Stimulated activated CD4-positive, alpha-beta T cell treated with anti-CD3 and anti-CD28 coated beads, Interleukin-15, amount 100 ng/mL, for 24 hours (primary cell): Measurements from ENCODE around the gene ING3.

ENCODE experiments used
- DNase-seq: peaks from one replicate; pipeline ENCODE4 v3.0.0-alpha.2; 2020

The ING3 gene, protein sequence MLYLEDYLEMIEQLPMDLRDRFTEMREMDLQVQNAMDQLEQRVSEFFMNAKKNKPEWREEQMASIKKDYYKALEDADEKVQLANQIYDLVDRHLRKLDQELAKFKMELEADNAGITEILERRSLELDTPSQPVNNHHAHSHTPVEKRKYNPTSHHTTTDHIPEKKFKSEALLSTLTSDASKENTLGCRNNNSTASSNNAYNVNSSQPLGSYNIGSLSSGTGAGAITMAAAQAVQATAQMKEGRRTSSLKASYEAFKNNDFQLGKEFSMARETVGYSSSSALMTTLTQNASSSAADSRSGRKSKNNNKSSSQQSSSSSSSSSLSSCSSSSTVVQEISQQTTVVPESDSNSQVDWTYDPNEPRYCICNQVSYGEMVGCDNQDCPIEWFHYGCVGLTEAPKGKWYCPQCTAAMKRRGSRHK

DNA sequence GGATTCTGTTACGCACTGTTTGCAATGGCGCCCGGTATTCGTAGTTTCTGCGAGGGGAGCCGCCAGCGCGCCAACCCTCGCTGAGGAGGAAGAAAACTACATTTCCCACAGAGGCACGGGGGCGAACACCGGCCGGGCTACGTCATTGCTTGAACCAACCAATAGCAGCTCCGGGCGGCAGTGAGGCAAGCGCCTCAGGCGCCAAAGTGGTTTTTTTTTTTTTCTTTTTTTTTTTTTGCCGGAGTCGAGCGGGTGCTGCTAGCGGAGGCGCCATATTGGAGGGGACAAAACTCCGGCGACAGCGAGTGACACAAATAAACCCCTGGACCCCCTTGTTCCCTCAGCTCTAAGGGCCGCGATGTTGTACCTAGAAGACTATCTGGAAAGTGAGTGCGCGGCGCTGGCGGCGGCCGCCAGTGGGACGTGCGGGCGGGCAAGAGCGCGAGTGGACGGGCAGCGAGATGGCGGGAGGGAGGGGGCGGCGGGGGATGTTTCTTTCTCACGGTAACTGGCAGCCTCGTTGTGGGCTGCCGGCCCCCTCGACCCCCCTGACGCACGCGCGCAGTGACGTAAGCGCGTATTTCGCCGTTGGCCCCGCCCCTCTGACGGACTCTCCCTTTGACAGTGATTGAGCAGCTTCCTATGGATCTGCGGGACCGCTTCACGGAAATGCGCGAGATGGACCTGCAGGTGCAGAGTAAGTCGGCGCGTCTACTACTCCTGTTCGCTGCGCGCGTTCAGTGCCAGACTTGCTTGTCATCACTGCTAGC lies at the start of gene ING3:
ING3 (plus strand) TSS at position 239 of the 770 bp plus-strand sequence; CDS start at position 359, 120 bp downstream.
- peak; percentile 95 for DNase-seq

DNA sequence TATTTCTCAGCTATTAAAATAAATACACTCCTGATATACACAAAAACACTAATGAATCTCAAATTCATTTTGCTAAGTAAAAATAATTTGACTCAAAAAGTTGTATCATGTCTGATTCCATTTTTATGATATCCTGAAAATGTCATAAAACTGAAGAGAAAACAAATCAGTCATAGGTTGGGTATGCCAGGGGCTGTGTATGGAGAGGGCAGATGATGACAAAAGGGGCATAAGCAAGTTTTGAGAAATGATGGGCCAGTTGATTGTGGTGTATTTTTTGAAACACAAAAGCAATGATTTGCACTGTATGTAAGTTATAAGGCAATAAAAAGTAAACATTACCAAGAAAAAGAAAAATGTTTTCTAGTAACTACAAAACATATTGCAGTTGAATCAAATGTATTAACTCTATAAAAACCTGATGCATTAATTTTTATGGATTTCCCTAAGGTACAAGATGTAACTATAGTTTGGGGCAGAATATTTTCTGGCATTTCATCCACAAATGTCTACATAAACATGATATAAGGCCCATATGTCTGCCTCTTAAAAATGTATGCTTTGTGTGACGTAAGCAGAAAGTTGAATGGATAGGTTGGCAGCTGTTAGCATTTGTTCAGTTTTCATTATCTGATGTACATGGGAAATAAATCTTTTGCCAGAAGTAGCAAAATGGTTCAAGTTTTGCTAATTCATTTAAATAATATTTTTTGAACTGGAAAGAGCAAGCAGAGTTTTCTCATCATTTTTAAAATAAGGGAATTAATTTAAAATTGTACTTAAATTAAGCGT lies 35.1 kb upstream of the ING3 start:
- DNase-seq: no peak

DNA sequence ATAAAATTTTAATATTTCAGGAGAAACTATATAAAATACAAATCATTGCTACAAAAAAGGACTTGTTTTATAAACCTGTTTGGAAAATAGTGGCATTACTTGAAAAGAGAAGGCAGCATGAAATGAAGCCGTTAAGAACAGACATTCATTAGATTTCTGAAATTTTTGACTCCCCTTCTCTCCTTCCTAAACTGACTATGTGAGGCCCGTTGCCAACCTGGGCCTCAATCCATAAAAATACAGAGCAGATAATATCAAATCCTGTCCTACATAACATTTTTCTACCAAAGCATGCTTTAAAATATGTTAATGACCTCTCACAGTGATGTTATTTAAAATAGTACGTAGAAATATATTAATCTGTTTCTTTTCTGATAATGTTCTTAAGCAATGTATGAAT lies 34.5 kb upstream of the ING3 start:
- no peak for DNase-seq

DNA sequence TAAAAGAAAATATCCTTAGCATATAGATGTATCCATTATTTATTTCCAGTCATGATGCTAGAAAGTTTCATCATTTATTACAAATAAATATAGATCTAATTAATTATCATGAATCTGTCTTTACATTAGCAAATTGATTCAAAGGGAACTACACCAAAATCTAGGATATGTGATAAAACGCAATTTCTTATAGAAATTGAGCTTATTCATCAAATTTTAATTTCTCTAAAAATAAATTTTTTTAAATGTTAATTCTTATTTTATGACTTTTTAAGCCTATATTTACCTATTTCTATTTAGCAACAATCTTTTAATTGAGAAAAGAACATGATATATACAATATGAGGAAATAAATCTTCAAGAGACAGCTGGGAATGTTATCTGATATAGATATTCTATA lies 34.0 kb upstream of the ING3 start:
- DNase-seq: no peak

DNA sequence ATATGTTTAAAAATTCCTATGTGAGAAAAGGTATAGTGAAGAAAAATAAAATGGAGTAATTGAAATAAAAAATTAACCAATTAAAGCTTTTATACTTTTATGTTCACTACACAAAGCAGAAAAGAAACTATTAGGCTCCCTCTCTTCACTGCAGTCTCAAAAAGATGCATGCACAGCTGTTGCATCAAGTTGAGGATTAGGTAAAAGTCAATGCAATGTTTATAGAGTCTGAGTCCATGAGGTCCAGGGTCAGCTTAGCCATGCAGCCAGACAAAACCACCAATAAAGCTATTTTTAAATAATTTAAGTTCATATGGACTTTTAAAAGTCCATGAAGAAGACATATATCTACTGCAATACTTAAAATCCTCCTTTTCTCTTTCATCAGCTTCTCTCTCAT lies 31.1 kb upstream of the ING3 start:
- no peak for DNase-seq

DNA sequence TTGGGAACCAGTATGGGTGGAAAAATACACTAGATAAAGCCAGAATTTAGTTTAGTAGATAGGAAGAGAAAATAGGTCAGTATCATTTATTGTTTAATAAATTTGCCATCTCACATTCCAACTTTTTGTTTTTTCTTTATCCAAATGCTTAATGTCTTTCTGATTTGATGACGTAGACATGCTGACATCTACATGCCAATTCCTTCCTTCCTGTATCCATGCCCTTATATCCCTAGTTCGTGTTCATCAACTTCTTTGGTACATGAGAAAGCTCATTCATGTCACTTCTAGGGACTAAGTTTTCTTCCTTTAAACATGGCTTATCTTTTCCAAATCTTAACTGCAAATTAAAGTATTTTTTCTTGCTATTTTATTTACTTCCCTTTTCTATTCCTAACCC lies 30.5 kb upstream of the ING3 start:
- DNase-seq: no peak

DNA sequence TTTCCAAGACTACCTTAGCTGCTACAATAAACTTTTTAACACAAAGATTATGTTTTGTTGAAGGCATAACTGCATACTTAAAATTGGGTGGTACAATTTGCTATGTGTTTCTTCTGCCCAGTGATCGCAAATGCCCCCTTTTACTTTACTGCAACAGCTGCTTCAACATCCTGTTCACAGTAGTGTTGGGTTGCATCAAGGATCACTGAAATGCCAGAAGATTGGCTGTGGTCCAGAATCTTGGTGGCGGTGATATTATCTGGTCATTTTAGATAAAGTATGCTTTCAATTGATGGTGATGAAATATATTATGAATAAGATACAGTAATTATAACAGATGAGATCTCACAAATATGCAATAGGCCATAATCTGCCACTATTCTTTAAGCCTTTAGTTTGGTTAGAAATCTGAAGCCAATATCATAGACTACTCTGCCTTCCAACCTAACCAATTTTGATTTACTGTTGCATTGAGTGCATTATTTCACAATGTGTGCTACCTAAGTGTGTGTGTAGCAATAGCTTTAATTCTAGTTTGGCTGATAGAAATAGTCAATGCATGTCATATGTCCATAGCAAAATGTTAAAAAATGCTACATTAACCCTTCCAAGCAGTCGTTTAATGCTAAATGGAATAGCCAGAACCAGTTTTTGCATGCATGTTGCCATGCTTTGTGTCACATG lies 29.8 kb upstream of the ING3 start:
- no peak for DNase-seq

DNA sequence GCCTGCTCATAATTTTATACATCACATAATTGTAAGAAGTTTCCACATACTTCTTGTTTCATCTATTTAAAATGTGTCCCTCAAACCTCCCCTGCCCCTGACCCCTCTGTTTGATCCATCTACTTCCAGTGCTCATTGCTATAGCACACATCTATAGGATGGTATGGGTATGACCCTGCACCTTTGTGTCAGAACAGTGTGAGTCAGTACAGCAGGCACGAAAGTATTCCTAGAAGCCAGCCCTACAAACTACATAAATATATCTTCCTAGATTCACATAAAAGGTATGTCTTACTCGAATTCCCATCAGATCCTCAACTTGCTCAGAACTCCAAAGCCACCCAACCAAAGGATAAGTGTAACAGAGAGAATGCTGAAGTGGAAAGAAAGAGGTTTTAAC lies 25.7 kb upstream of the ING3 start:
- no peak for DNase-seq

DNA sequence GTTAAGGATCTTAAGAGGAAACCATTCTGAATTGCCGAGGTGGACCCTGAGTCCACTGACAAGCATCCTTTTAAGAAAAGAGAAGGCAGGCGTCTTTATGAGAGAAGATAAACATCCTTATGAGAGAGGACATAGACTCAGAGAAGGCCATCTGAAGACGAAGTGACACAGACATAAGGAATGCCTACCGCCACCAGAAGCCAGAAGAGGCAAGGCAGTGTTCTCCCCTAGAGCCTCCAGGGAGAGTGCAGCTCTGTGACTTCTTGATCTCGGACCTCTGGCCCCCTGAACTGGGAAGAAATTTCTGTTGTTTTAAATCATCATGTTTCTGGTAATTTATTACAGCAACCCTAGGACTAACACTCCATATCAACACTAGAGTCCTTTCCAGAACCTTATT lies 25.2 kb upstream of the ING3 start:
- no peak for DNase-seq

DNA sequence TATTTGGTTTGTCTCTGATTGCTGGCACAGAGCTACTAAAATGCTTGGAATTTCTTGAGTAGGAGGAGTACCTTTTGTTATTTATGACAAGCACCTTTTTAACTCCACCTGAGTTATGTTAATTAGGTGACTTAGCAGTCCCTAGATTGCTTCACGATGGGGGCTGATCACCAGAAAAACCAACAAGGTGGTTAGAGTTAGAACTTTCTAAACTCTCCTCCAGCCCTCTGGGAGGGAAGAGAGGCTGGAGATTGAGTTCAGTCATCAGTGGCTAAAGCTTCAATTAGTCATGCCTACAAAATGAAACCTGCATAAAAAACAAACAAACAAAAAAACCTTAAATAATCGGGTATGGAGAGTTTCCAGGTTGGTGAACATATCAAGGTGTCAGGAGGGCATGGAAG lies 23.6 kb upstream of the ING3 start:
- DNase-seq: no peak

DNA sequence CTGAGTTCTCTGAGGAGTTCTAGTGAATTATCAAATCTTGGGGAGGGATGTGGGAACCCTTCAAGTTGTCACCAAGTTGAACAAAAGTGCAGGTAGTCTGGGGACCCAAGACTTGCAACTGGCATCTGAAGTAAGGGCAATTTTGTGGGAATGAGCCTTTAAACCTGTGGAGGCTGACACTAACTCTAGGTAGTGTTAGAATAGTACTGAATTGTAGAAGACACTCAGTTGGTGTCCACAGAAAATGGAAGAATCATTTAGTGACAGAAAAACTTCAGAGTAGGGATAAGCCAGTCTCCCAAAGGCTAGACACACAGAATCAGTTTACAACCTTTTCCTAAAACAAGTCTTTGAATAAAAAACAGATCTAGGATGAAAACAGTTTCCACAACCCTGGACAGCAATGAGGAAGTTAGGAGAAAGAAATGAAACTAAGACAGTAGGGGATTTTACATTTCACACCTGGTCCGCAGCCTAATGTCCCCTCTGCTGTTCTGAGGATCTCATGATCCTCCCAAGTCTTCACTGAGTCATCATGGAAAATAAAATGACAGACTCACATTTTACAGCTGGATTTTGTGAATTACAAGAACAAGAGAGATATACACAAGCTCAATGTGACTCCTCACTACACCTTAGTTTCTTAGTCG lies 23.0 kb upstream of the ING3 start:
- DNase-seq: no peak

DNA sequence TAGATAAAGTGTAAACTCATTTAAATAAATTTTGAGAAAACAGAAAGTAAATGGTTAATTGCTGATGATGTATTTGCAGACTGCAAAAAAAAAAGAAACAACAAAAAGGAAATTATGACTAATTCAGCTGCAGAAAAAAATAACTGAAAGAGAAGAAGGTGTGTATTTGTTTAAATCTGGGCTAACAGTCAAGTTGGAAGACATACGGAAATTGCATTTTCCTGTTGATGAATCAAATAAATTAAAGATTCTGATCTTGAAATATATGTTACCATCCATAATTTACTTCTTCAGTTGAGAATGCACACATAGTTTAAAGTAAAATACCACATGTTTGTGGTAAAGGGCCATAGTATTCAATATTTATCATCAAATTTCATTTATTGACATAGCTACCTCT lies 19.3 kb upstream of the ING3 start:
- no peak for DNase-seq

DNA sequence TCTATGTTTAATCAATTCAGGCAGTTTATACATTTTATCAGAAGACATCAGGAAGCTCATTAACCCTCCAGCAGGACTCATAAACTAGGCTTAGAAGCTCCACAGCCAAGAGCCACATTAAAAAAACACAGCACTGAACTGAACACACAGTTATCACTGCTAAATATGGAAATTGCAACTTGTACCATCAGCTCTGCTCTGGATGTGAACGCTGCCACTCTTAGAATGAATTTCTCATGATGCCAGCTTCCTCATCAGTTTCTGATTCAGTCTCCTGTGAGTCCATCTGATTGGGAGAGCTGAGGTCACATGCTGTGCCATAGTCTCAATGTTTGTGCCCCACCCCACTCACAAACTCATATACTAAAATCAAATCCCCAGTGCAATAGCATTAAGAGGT lies 17.1 kb upstream of the ING3 start:
- no peak for DNase-seq

DNA sequence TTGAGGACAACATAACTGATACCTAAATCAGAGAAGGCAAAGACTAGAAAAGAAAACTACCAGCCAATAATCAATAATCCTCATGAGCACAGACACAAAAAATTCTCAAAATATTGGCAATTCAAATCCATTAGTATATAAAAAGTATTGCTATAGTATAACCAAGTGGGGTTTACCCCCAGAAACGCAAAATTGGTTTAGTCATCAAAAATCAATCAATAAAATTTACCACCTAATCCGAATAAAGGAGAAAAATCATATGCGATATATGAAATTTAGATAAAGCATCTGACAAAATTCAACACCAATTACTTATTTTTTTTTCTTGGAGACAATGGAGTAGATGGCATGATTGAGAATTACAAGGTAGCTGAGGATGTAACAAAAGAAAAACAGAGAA lies 11.2 kb upstream of the ING3 start:
- DNase-seq: no peak

DNA sequence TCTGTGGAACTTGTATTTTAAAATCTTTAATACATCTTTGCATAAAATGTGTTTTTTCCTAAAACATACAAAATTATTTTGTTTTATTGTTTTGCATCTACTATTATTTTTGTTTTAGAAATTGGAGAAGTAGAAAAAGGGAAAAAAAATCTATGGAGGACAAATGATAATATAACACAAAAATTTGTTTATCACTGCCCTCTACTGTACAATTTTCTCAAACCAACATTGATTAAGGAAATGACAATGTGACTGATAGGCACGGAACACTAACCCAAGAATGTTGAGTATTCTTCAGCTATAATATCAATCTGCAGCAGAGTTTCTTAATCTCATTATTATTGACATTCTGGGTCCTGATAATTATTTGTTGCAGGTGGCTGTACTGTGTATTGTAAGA lies 9.5 kb upstream of the ING3 start:
- no peak for DNase-seq

DNA sequence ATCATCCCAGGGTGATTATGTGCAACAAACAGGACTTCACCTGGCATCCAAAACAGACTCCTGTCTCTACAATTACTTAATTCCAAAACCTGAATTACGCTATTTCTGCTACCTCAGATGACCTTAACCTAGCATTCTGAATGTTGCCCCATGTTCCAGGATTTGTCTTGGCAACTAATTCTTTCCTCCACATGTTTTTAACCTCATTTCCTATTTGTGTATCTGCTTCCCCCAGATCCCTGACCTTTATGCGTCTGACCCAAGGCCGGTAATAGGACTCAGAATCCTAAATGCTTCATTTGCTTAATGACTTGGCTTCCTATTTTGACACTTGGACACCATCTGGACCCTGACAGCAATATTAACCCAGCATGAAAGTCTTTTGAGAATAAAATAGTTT lies 8.7 kb upstream of the ING3 start:
- no peak for DNase-seq

DNA sequence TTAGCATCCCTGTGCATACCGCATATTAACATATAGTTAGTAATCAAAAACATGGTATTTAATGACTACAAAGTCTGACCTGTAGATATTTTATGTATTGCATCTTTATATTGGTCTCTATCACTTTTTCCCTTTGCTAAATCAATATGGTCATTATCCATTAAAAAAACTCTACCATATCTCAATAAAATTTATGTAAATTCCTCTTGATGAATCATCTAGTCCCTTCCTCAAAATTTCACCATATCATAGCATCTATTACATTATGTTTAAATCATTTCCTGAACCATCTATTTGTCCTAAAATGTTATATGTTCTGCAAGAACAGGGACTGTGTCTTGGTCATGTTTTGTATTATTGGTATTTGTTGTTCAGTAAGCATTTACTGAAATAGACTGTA lies 7.7 kb upstream of the ING3 start:
- DNase-seq: no peak

DNA sequence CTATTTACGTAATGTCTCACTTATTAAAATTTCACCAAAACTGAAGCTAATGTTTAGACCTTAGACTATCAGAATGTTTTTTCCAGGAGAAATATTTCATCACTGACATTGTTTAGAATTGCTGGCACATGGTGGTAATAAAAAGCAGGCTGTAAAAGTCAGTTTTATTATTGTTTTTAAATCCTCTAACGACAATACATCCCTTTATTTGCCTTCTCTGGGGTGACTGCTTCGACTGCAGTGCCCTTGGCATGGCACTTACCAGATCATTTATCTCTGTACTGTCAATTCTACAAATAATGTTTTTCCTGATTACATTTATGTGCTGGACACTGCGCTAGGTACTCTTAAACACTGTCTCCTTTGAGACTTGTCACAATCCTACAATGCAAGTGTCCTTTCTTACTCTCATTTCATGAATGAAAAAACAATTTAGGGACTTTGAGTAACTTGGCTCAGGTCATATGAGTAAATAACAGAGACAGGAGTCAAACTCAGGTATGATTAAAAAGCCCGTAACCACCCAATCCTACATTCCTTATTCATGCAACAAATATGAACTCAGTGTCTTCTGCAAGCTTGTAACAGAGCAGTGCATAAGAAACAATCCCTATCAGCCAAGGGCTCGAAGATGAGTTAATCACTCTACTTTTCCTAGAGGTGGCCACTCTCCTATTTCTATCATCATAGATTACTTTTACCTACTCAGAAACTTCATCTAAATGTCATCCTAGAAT lies 5.6 kb upstream of the ING3 start:
- no peak for DNase-seq

DNA sequence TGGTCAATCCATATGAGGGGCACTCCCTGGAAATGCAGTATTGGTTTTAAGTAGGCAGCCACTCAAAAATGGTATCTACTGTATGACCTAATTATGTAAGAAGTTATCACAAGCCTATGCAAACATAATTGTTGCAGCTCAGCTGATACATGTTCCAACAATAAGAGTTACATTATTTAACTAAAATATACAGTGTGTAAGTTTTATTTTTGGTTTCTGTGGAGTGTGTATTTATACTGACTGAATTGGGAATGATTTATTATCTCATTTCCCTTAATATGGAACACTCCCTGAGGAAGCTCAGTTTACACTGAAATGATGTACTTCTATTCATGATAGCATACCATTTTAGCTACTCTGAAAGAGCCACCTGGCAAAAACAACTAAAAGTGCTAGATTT lies 2.6 kb upstream of the ING3 start:
- no peak for DNase-seq

DNA sequence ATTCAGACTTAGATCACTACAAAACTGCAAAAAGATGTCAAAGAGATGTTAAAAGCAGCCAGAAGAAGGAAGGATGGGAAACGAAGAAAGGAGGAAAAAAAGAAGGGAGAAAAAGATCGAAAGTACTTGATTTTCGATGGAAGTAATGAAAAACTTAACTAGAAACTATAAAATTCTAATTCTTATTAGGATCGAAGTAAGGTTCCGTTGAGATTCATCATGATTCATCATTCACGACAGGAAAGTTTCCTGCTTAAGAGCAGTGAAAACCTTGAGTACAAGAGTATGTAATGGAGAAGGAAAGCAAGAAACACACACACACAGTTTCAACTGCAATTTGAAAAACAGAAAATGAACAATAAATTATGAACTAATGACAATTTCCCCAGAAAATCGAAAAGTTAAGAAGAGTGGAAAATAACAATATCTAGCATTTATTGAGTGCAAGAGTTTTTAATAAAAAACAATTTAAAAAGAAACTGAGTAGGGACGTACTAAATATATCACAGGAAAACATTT lies 1.1 kb upstream of the ING3 start:
- no peak for DNase-seq

DNA sequence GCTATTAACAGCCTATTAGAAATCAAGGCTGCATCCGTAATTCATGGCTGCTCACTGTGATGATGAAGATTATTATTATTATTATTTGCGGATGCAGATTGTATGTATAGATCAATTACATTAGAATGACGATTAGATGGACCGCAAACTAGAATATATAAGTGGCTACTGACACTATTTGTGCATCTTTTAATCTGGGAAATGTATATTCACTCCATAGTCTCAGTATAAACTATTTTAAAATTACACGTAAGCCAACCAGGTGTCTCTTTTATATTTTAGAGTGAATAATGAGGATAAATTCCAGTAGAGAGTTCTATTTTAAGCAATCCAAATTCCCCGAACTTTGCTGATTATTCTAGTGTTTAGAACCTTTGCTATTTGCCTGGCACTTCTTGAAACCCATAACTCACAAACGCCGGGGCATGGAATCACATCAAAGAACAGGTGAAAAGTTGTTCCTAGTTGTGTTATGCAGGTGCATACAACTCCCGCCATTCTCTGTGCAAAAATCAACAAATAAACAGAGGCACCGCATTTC lies 509 bp upstream of the ING3 start:
- no peak for DNase-seq
